HepG2 (cell line): Measurements from ENCODE around the gene SLC16A1. TPM values are rescaled to one million over a fixed set of nuclear protein-coding genes. Genes with fewer than 3 reads are reported as not detected.
A peak's percentile ranks its signal among the peaks of the same experiment; 100 is the strongest.

Source experiments
- ATAC-seq: fragments of 200-7000 bp; cut with Tn5 transposase; 3 replicates; pipeline ENCODE4 v1.9.1; 2020; ENCODE audit warnings: mild to moderate bottlenecking, moderate library complexity
- BruUV-seq: library from RNA; stranded (reverse); fragments of 400-500 nt; replicated peaks from 2 replicates; lab custom pipeline; 2021; lab: Mats Ljungman, UMichigan
- CTCF ChIA-PET: fragments of 300-600 bp; formaldehyde crosslinking; extraction: SDS; loops from one replicate; lab custom pipeline; 2021; ENCODE audit warnings: low total read pairs, inconsistent platforms, low intra/inter-chr PET ratio; lab: Yijun Ruan, JAX
- POLR2A ChIA-PET: fragments of 350-600 bp; sonication (Branson Sonifier 250); formaldehyde crosslinking; loops from one replicate; lab custom pipeline; 2020; ENCODE audit warnings: antibody characterized with exemption, inconsistent platforms; lab: Yijun Ruan, JAX
- DNase-seq: peaks from one replicate; pipeline ENCODE4 v3.0.0-alpha.2; 2015; ENCODE audit warnings: low spot score
- FAIRE-seq: peaks from 3 replicates; lab custom pipeline; 2011; peaks lifted over from hg19 to GRCh38; lab: Jason Lieb, UNC
- H2AFZ ChIP-seq: one replicate; pipeline ENCODE4 v1.6.1; 2011; ENCODE audit warnings: low read length, inconsistent platforms
- H3K27ac ChIP-seq: fragments of 300-600 bp; 3 replicates; pipeline ENCODE4 v1.8.0; 2011; ENCODE audit warnings: mixed run types, mild to moderate bottlenecking, mixed read lengths, low read length, inconsistent platforms; ENCODE audit not compliant: insufficient read depth; ENCODE audit errors: extremely low read length
- H3K27me3 ChIP-seq, 2 experiments: fragments of 200-600 bp in 1 of 2; 2 replicates in 1 of 2; 3 replicates in 1 of 2; pipeline versions ENCODE4 v1.6.0 to v1.8.0; 2011; ENCODE audit warnings: low read length in 2 of 2, mild to moderate bottlenecking in 2 of 2, moderate library complexity in 2 of 2, inconsistent platforms in 1 of 2; ENCODE audit not compliant: insufficient read depth in 2 of 2, control insufficient read depth in 1 of 2
- H3K36me3 ChIP-seq, 2 experiments: fragments of 200-600 bp in 1 of 2; replicated peaks in 1 of 2; 2 replicates in 1 of 2; 3 replicates in 1 of 2; pipeline versions ENCODE4 v1.5.1 to v1.8.0; 2011; ENCODE audit warnings: low read length in 2 of 2, inconsistent platforms in 1 of 2; ENCODE audit not compliant: insufficient read depth in 2 of 2, control insufficient read depth in 1 of 2
- H3K4me1 ChIP-seq: 2 replicates; pipeline ENCODE4 v1.5.1; 2012; ENCODE audit warnings: low read length, inconsistent platforms; ENCODE audit not compliant: insufficient read depth
- H3K4me2 ChIP-seq: 2 replicates; pipeline ENCODE4 v1.6.0; 2011; ENCODE audit warnings: low read depth, low read length, inconsistent platforms
- H3K4me3 ChIP-seq, 3 experiments: fragments of 200-600 bp in 1 of 3; sonication (generic), shearing (Covaris generic) in 1 of 3; replicated peaks in 1 of 3; 2 replicates each; pipeline ENCODE4 v1.5.1; 2011 to 2016; ENCODE audit warnings: low read length in 3 of 3, inconsistent platforms in 2 of 3, low read depth in 2 of 3, mild to moderate bottlenecking in 2 of 3, control low read depth in 1 of 3, mixed read lengths in 1 of 3; ENCODE audit not compliant: insufficient read depth in 1 of 3
- H3K79me2 ChIP-seq: one replicate; pipeline ENCODE4 v1.6.1; 2011; ENCODE audit warnings: low read length, inconsistent platforms; ENCODE audit not compliant: insufficient read depth
- H3K9ac ChIP-seq: 2 replicates; pipeline ENCODE4 v1.6.0; 2011; ENCODE audit warnings: mild to moderate bottlenecking, low read depth, low read length, inconsistent platforms; ENCODE audit not compliant: insufficient read depth
- H3K9me3 ChIP-seq: 2 replicates; pipeline ENCODE4 v1.5.1; 2012; ENCODE audit warnings: mild to moderate bottlenecking, low read length
- H4K20me1 ChIP-seq: 2 replicates; pipeline ENCODE4 v1.6.0; 2011; ENCODE audit warnings: inconsistent platforms, mild to moderate bottlenecking, low read length, moderate library complexity; ENCODE audit not compliant: insufficient read depth
- BRD4 ChIP-seq: sonication (generic); formaldehyde crosslinking; IDR thresholded peaks from 2 replicates; pipeline ENCODE4 v1.4.0; 2020; ENCODE audit warnings: missing genetic modification reagents
- HES4 ChIP-seq: sonication (generic); formaldehyde crosslinking; IDR thresholded peaks from 2 replicates; pipeline ENCODE4 v1.9.0; 2021; ENCODE audit warnings: mild to moderate bottlenecking, missing genetic modification reagents, borderline replicate concordance
- HINFP ChIP-seq: sonication (generic); formaldehyde crosslinking; IDR thresholded peaks from 2 replicates; pipeline ENCODE4 v1.4.0; 2020; ENCODE audit warnings: low read depth, mild to moderate bottlenecking, missing genetic modification reagents
- MZF1 ChIP-seq: sonication (generic); formaldehyde crosslinking; IDR thresholded peaks from 2 replicates; pipeline ENCODE4 v1.8.1; 2023; ENCODE audit warnings: mild to moderate bottlenecking, missing genetic modification reagents, borderline replicate concordance
- PHF21A ChIP-seq: sonication (generic); formaldehyde crosslinking; IDR thresholded peaks from 2 replicates; pipeline ENCODE4 v1.5.0; 2020; ENCODE audit warnings: mild to moderate bottlenecking, missing genetic modification reagents
- PHF5A ChIP-seq: IDR thresholded peaks from one replicate; pipeline ENCODE4 v1.6.1; 2018; ENCODE audit warnings: low read depth, missing genetic modification reagents; ENCODE audit not compliant: unreplicated experiment
- POLR2A ChIP-seq, 2 experiments: IDR thresholded peaks; 2 replicates each; pipeline ENCODE4 v1.6.1; 2011; ENCODE audit warnings: low read depth in 2 of 2, low read length in 2 of 2, mild to moderate bottlenecking in 1 of 2, moderate library complexity in 1 of 2; ENCODE audit not compliant: insufficient read depth in 1 of 2
- THAP7 ChIP-seq: sonication (generic); formaldehyde crosslinking; IDR thresholded peaks from 2 replicates; pipeline ENCODE4 v1.8.1; 2023; ENCODE audit warnings: mild to moderate bottlenecking, missing genetic modification reagents
- ZBTB7A ChIP-seq: sonication (generic); formaldehyde crosslinking; IDR thresholded peaks from 2 replicates; pipeline ENCODE4 v1.8.0; 2022; ENCODE audit warnings: mild to moderate bottlenecking, missing genetic modification reagents
- ZNF143 ChIP-seq: sonication (generic); formaldehyde crosslinking; IDR thresholded peaks from 2 replicates; pipeline ENCODE4 v1.4.0; 2020; ENCODE audit warnings: missing genetic modification reagents
- ZNF276 ChIP-seq: sonication (generic); formaldehyde crosslinking; IDR thresholded peaks from 2 replicates; pipeline ENCODE4 v1.4.0; 2020; ENCODE audit warnings: mild to moderate bottlenecking, low read depth, missing genetic modification reagents
- ZNF296 ChIP-seq: sonication (generic); formaldehyde crosslinking; conservative IDR thresholded peaks from 2 replicates; pipeline ENCODE4 v1.5.0; 2020; ENCODE audit warnings: mild to moderate bottlenecking, missing genetic modification reagents
- ZNF33A ChIP-seq: sonication (generic); formaldehyde crosslinking; IDR thresholded peaks from 2 replicates; pipeline ENCODE4 v1.5.1; 2020; ENCODE audit warnings: missing genetic modification reagents, mild to moderate bottlenecking, moderate library complexity, borderline replicate concordance
- ZNF446 ChIP-seq: sonication (generic); formaldehyde crosslinking; IDR thresholded peaks from 2 replicates; pipeline ENCODE4 v1.5.0; 2020; ENCODE audit warnings: mild to moderate bottlenecking, missing genetic modification reagents
- WGBS: methylation state at CpG from one replicate; pipeline ENCODE4 v1.1.6; 2017; ENCODE audit warnings: low lambda C conversion rate; 5-methylcytosine and 5-hydroxymethylcytosine counted together
- in situ Hi-C: cut with HindIII; loops from 2 replicates; pipeline ENCODE4 v1.10.0; 2017; ENCODE audit warnings: low pct_unique_long_range_greater_than_20kb; ENCODE audit not compliant: extremely low pct_ligation_motif_present
- intact Hi-C: fragments of 100-400 bp; cut with micrococcal nuclease; formaldehyde crosslinking; loops from one replicate; pipeline ENCODE4 v1.10.0; 2022; ENCODE audit not compliant: unreplicated experiment
- polyA plus RNA-seq, 8 experiments: library from polyadenylated mRNA; depleted of rRNA in 3 of 8; stranded (reverse) in 7 of 8; unstranded in 1 of 8; fragments of >200 nt; fragmentation: Illumina TruSeq in 4 of 8; extraction: Trizol in 4 of 8; gene quantifications; 2 replicates each; pipeline versions ENCODE4 v1.2.1 to v1.2.3, GENCODE V29; 2011 to 2016; ENCODE audit warnings: low read depth in 4 of 8, missing spikeins in 1 of 8, mixed read lengths in 1 of 8; ENCODE audit not compliant: insufficient read depth in 1 of 8
- total RNA-seq, 5 experiments: library from RNA; depleted of rRNA; stranded (reverse); fragments of >200 nt; fragmentation: Illumina TruSeq; extraction: Trizol; gene quantifications; 2 replicates each; pipeline ENCODE4 v1.2.3, GENCODE V29; 2016; ENCODE audit warnings: low read depth in 1 of 5
- TF ChIP-seq, protein P1 (sequence below): sonication (generic); formaldehyde crosslinking; IDR thresholded peaks from 2 replicates; pipeline ENCODE4 v1.5.0; 2020; ENCODE audit warnings: mild to moderate bottlenecking, missing genetic modification reagents

SLC16A1 gene
- total and polyA plus RNA-seq, 2 of the 13 experiments (the other 11 are each of a cell fraction or from before 2014, with no cell fraction given) = 106 to 142 TPM

DNA sequence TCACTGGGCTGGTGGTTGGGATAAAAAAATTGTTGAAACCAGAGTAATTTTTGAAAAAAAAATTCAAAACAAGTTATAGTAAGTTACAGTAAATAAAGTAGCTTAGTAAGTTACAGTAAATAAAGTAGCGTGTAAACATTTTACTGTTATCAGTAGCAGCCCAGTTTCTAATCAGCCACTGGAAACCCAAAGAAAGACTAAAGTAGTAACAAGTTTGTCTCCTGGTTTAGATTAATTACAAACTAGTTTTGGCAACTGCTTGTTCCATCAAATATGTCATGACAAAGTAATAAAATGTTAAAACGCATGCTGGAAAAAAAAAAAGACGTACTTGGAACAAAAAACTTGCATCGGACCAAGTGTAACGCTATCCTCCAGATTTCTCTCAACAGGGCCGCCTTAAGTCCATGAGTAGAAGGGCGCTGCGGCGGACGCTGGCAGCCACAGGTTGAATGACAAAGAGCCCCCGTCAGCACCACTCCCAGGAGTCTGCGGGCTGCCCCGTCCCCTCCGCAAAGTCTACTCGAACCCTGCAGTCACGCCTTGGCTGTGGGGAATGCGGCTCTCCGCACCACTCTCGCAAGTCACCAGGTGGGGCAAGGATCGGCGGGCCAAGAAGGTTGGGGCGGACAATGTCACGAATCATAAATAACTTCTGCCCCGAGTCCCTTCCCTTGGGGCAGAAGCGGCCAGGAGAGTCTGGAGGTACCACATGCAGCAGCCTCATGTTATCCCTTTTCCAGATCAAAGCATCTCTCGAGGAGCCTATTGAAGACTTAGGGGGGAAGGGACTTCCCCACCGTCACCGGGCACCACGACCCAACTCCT is 837 bp downstream of the SLC16A1 start:
- ChIA-PET CTCF (interaction anchor here (1.8 kb wide), 1 partner anchor 74 kb away, joined by 6 read pairs; no protein-coding TSS in a partner anchor), POLR2A (interaction anchor here (1.0 to 2.1 kb wide), 13 partner anchors 8 to 93 kb away, joined by 3 to 21 read pairs (median 6); no protein-coding TSS in a partner anchor)
- H3K4me3 ChIP-seq = peak overlapping the region; percentile 78 to 91 (median 83)
- ATAC-seq (peak; percentile 74), DNase-seq (peak; percentile 61), FAIRE-seq (no peak)
- H3K4me1 ChIP-seq = peaks cover 68% of the 10 kb centered on the region
- in situ Hi-C loops = no loop called here
- H3K36me3 ChIP-seq = no peaks in the 10 kb centered on the region; a peak in 1 of 5 replicates
- TSS peak; percentile 50 for BruUV-seq
- peaks cover 91% of the 10 kb centered on the region for H3K79me2 ChIP-seq
- peak overlapping the region; percentile 81 for H3K4me2 ChIP-seq
- H3K9me3 ChIP-seq = no peaks in the 10 kb centered on the region
- H2AFZ ChIP-seq = no peak overlapping the region
- peak overlapping the region; percentile 87 for H3K9ac ChIP-seq
- 1% methylated on average over 15 of the region's 29 CpGs for WGBS
- no peaks in the 10 kb centered on the region; a peak in 1 of 5 replicates for H3K27me3 ChIP-seq
- intact Hi-C loops = loop anchor here (5.0 kb wide), 3 partner anchors 72 to 238 kb away; partner anchors contain the start of gene PPM1J
- H3K27ac ChIP-seq = peak overlapping the region; percentile 87
- peaks cover 52% of the 10 kb centered on the region for H4K20me1 ChIP-seq
- TF ChIP-seq POLR2A (IDR thresholded peaks at IDR 0.05; ENCODE audit: insufficient read depth in 1 of 2, low read depth in 2 of 2, low read length in 2 of 2) (peak in 1 of 2 experiments; percentile 53; a peak in 2 of 4 replicates), PHF5A (CRISPR knock-in tag) (no peak), BRD4 (CRISPR knock-in tag) (0 out of 2 replicates have a peak, but pooled peaks have one; percentile 27), HINFP (CRISPR knock-in tag) (peak; percentile 90), HES4 (CRISPR knock-in tag) (peak; percentile 12; the same call in 1 of the 2 replicates), ZNF143 (peak; percentile 56), ZNF296 (CRISPR knock-in tag) (peak; percentile 46; the same call in 1 of the 2 replicates), ZNF33A (CRISPR knock-in tag) (0 out of 2 replicates have a peak, but pooled peaks have one; percentile 23), ZBTB7A (CRISPR knock-in tag) (0 out of 2 replicates have a peak, but pooled peaks have one; percentile 3), ZNF276 (CRISPR knock-in tag) (0 out of 2 replicates have a peak, but pooled peaks have one; percentile 13), PHF21A (0 out of 2 replicates have a peak, but pooled peaks have one; percentile 57), ZNF446 (CRISPR knock-in tag) (peak; percentile 51; the same call in 1 of the 2 replicates), THAP7 (CRISPR knock-in tag) (0 out of 2 replicates have a peak, but pooled peaks have one; percentile 14), MZF1 (CRISPR knock-in tag) (no peak)
- TF ChIP-seq, protein P1, sequence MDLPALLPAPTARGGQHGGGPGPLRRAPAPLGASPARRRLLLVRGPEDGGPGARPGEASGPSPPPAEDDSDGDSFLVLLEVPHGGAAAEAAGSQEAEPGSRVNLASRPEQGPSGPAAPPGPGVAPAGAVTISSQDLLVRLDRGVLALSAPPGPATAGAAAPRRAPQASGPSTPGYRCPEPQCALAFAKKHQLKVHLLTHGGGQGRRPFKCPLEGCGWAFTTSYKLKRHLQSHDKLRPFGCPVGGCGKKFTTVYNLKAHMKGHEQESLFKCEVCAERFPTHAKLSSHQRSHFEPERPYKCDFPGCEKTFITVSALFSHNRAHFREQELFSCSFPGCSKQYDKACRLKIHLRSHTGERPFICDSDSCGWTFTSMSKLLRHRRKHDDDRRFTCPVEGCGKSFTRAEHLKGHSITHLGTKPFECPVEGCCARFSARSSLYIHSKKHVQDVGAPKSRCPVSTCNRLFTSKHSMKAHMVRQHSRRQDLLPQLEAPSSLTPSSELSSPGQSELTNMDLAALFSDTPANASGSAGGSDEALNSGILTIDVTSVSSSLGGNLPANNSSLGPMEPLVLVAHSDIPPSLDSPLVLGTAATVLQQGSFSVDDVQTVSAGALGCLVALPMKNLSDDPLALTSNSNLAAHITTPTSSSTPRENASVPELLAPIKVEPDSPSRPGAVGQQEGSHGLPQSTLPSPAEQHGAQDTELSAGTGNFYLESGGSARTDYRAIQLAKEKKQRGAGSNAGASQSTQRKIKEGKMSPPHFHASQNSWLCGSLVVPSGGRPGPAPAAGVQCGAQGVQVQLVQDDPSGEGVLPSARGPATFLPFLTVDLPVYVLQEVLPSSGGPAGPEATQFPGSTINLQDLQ (CRISPR knock-in tag) = peak; percentile 88; the same call in 1 of the 2 replicates
